Mesendoderm (in vitro differentiated cells): ENCODE data around the gene CLCN1.
"Not testable (repeated sequence)": the region's sequence is repeated elsewhere in the genome, so short reads cannot be mapped to it uniquely, and the experiment has no call there.

Experiments used
- DNase-seq: peaks from one replicate; pipeline ENCODE4 v3.0.0; 2013
- H2AK5ac ChIP-seq: 2 replicates; pipeline ENCODE4 v1.6.1; 2013; ENCODE audit warnings: low read length, inconsistent platforms
- H2BK120ac ChIP-seq: 2 replicates; pipeline ENCODE4 v1.6.1; 2013; ENCODE audit warnings: low read depth, mild to moderate bottlenecking, low read length, moderate library complexity, mixed read lengths
- H2BK15ac ChIP-seq: replicated peaks from 2 replicates; pipeline ENCODE4 v1.6.1; 2013; ENCODE audit warnings: low read depth, mild to moderate bottlenecking, moderate library complexity
- H2BK5ac ChIP-seq: 2 replicates; pipeline ENCODE4 v1.6.1; 2013; ENCODE audit warnings: low read length, inconsistent platforms
- H3K18ac ChIP-seq: 2 replicates; pipeline ENCODE4 v1.6.1; 2013; ENCODE audit warnings: mild to moderate bottlenecking, low read length, mixed read lengths
- H3K23ac ChIP-seq: one replicate; pipeline ENCODE4 v1.6.1; 2013; ENCODE audit warnings: low read length
- H3K27ac ChIP-seq: 2 replicates; pipeline ENCODE4 v1.5.1; 2013; ENCODE audit warnings: low read depth, mild to moderate bottlenecking, inconsistent platforms, low read length, moderate library complexity
- H3K27me3 ChIP-seq: 2 replicates; pipeline ENCODE4 v1.6.1; 2013; ENCODE audit warnings: low read length, control low read depth, mild to moderate bottlenecking, inconsistent platforms; ENCODE audit not compliant: insufficient read depth, poor library complexity
- H3K36me3 ChIP-seq: 2 replicates; pipeline ENCODE4 v1.6.1; 2013; ENCODE audit warnings: low read length, inconsistent platforms; ENCODE audit not compliant: control insufficient read depth, insufficient read depth
- H3K4ac ChIP-seq: one replicate; pipeline ENCODE4 v1.6.1; 2013; ENCODE audit warnings: low read depth, mild to moderate bottlenecking, low read length, moderate library complexity
- H3K4me1 ChIP-seq: 2 replicates; pipeline ENCODE4 v1.6.1; 2013; ENCODE audit warnings: low read depth, low read length, inconsistent platforms; ENCODE audit not compliant: control insufficient read depth
- H3K4me2 ChIP-seq: 2 replicates; pipeline ENCODE4 v1.6.1; 2013; ENCODE audit warnings: low read length
- H3K4me3 ChIP-seq: 2 replicates; pipeline ENCODE4 v1.5.1; 2013; ENCODE audit warnings: mild to moderate bottlenecking, low read length
- H3K56ac ChIP-seq: one replicate; pipeline ENCODE4 v1.6.1; 2013; ENCODE audit warnings: low read length
- H3K79me1 ChIP-seq: 2 replicates; pipeline ENCODE4 v1.6.1; 2013; ENCODE audit warnings: low read length, inconsistent platforms
- H3K79me2 ChIP-seq: 2 replicates; pipeline ENCODE4 v1.6.1; 2013; ENCODE audit warnings: mild to moderate bottlenecking, low read length; ENCODE audit not compliant: control insufficient read depth, insufficient read depth
- H3K9ac ChIP-seq: 2 replicates; pipeline ENCODE4 v1.6.1; 2013; ENCODE audit warnings: low read length, inconsistent platforms
- H4K5ac ChIP-seq: one replicate; pipeline ENCODE4 v1.6.1; 2013; ENCODE audit warnings: low read length
- H4K8ac ChIP-seq: one replicate; pipeline ENCODE4 v1.6.1; 2013; ENCODE audit warnings: low read depth, mild to moderate bottlenecking, control low read depth, low read length, moderate library complexity
- WGBS: extraction: QIAGEN DNeasy Blood & Tissue Kit; methylation state at CpG from one replicate; pipeline ENCODE4 v1.1.7; 2013; ENCODE audit warnings: low lambda C conversion rate, missing lambda C conversion rate; ENCODE audit not compliant: insufficient coverage; ENCODE audit errors: extremely low coverage; 5-methylcytosine and 5-hydroxymethylcytosine counted together

CLCN1 gene

DNA sequence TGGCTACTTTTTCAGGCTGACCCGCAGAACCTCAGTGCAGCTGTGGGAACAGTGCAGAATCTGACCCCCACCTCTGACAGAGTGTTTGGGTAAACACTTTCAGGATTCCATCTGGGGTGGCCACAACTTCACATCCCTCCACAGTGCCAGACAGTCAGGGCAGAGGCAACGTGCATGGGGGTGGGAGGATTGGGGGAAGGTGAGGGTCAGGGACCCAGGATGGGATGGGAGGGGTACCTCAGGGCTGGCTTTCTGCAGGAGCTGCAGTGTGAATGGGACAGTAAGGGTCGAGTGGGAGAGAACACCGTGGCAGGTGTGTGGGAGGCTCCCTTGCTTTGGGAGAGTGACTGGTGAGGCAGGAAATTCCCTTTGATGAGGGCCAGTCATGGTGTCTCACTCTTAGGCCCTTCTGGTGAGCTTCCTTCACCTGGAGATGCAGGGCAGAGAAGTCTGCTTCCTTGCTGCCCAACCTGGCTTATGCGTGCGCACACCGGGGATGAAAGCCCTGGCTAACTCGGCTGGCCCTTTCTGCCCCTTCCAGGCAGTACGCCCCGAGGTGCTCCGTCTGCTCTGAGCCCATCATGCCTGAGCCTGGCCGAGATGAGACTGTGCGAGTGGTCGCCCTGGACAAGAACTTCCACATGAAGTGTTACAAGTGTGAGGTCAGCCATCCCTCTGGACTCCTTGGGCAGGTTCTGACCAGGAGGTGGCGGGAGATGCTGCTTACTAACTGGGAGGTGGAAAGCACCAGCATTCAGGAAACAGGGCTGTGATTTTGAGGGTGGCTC lies 73.6 kb downstream of the CLCN1 start:
- Histone ChIP-seq H3K4ac (no peak overlapping the region), H2BK120ac (no peak overlapping the region), H3K27ac (no peak overlapping the region), H2AK5ac (no peak overlapping the region), H3K36me3 (peaks cover 35% of the 10 kb centered on the region), H3K4me1 (peaks cover 2% of the 10 kb centered on the region), H3K9ac (no peak overlapping the region), H2BK15ac (no peak overlapping the region), H3K4me2 (no peak overlapping the region), H3K27me3 (no peaks in the 10 kb centered on the region), H3K23ac (no peak overlapping the region), H3K79me1 (peaks cover 19% of the 10 kb centered on the region), H3K79me2 (peaks cover 26% of the 10 kb centered on the region), H3K18ac (no peak overlapping the region), H3K4me3 (no peak overlapping the region), H3K56ac (no peak overlapping the region), H2BK5ac (no peak overlapping the region), H4K8ac (no peak overlapping the region), H4K5ac (no peak overlapping the region)
- no CpG with 5 or more reads among the region's 15 CpGs for WGBS
- no peak for DNase-seq

DNA sequence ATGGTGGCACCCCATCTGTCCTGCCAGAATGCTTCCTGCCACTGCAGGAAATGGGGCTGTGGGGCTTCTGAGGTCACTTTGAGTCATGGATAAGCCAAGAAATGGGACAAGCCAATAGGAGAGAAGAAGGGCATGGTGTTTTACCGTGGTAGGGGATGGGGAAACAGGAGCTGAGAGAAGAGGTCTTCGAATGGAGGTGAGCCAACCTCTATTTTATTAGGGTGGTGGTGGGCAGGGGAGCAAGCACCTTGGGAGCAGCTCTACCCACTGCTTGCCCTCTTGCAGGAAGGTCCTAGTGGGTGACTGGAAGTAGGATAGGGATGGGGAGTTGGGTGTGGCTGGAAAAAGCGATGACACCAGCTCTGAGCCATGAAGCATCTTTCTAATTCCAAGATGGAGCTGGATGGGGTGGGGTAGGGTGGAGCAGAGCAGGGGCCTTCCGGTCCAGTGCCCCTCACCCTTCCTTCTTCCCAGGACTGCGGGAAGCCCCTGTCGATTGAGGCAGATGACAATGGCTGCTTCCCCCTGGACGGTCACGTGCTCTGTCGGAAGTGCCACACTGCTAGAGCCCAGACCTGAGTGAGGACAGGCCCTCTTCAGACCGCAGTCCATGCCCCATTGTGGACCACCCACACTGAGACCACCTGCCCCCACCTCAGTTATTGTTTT lies 74.3 kb downstream of the CLCN1 start:
- no peaks in the 10 kb centered on the region for H3K27me3 ChIP-seq
- no peak overlapping the region for H3K9ac ChIP-seq
- H2BK5ac ChIP-seq = no peak overlapping the region
- no peak overlapping the region for H3K23ac ChIP-seq
- no peak overlapping the region for H2AK5ac ChIP-seq
- no CpG with 5 or more reads among the region's 10 CpGs for WGBS
- no peak overlapping the region for H2BK120ac ChIP-seq
- no peak overlapping the region for H3K18ac ChIP-seq
- H4K8ac ChIP-seq = no peak overlapping the region
- H3K4me3 ChIP-seq = no peak overlapping the region
- no peak overlapping the region for H3K27ac ChIP-seq
- H3K36me3 ChIP-seq = peaks cover 37% of the 10 kb centered on the region
- no peak overlapping the region for H3K4me2 ChIP-seq
- no peak overlapping the region for H3K56ac ChIP-seq
- no peak for DNase-seq
- H3K4ac ChIP-seq = no peak overlapping the region
- peaks cover 1% of the 10 kb centered on the region for H3K4me1 ChIP-seq
- H3K79me2 ChIP-seq = peaks cover 19% of the 10 kb centered on the region
- H3K79me1 ChIP-seq = peaks cover 12% of the 10 kb centered on the region
- H4K5ac ChIP-seq = no peak overlapping the region
- H2BK15ac ChIP-seq = no peak overlapping the region

DNA sequence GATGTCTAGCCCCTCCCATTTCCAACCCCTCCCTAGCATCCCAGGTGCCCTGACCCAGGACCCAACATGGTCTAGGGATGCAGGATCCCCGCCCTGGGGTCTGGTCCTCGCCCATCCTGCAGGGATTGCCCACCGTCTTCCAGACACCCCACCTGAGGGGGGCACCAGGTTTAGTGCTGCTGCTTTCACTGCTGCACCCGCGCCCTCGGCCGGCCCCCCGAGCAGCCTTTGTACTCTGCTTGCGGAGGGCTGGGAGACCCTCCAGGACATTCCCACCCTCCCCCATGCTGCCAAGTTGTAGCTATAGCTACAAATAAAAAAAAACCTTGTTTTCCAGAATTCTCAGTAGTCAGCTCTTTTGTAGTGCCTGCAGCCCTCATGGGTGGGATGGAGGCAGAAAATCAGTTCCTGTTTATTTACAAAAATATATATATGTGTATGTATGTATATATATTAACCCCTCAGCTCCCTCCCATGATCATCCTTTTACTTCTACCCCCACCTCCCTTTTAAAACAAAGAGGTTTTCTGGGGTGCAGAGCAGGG lies 74.9 kb downstream of the CLCN1 start:
- no peak overlapping the region for H3K56ac ChIP-seq
- H2BK15ac ChIP-seq = no peak overlapping the region
- H3K79me2 ChIP-seq = peaks cover 14% of the 10 kb centered on the region
- H2AK5ac ChIP-seq = no peak overlapping the region
- no peak overlapping the region for H3K27ac ChIP-seq
- WGBS = no CpG with 5 or more reads among the region's 9 CpGs
- no peak overlapping the region for H3K4ac ChIP-seq
- no peak overlapping the region for H3K23ac ChIP-seq
- peaks cover 9% of the 10 kb centered on the region for H3K79me1 ChIP-seq
- no peak overlapping the region for H4K8ac ChIP-seq
- peaks cover 41% of the 10 kb centered on the region for H3K36me3 ChIP-seq
- DNase-seq = no peak
- H3K4me1 ChIP-seq = no peaks in the 10 kb centered on the region
- no peak overlapping the region for H3K4me3 ChIP-seq
- H2BK120ac ChIP-seq = no peak overlapping the region
- H3K18ac ChIP-seq = no peak overlapping the region
- no peak overlapping the region for H3K4me2 ChIP-seq
- no peak overlapping the region for H4K5ac ChIP-seq
- H3K27me3 ChIP-seq = no peaks in the 10 kb centered on the region
- no peak overlapping the region for H3K9ac ChIP-seq
- H2BK5ac ChIP-seq = no peak overlapping the region

DNA sequence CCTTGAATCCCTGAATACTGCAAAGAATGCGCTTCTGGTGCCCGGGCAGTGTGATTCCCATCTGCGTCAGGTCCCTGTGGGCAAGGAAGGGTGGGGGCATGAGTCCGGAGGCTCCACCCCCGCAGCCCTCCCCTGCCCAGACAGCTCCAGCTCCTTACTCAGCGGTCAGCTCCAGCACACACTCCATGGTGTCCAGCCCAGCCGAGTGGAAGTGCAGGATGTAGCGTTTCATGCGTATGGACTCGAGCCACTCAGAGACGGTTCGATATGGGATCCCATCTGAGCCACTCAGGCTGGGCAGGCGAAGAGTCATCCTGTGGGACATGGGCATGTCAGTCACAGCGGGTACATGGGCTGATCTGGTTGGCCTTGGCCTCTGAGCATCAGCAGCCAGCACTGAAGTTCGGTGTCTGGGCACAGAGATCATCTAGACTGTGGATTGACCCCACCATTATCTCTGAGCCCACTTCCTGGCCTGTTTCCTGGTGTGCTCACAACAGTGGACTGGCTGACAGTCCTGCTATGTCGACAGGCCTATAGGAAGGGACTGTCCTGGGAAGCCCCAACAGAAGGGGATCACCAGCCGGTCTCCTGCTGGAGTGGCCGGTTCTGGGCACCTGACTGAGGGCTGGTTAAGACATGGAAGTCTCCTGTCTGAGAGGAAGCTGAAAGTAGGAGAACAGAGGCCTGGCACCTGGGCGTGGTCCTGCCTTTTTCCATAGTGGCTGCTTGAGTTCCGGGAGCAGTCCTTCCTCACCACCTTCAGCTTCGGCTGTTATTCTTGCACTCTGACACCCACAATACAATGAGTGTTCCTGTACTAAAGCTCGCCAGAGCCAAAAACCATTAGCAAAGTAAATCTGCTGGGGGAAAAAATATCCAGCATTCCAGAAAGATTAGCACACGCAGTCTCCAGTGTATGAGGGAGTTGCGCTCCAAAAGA lies 75.8 kb downstream of the CLCN1 start:
- H3K27me3 ChIP-seq = no peaks in the 10 kb centered on the region

DNA sequence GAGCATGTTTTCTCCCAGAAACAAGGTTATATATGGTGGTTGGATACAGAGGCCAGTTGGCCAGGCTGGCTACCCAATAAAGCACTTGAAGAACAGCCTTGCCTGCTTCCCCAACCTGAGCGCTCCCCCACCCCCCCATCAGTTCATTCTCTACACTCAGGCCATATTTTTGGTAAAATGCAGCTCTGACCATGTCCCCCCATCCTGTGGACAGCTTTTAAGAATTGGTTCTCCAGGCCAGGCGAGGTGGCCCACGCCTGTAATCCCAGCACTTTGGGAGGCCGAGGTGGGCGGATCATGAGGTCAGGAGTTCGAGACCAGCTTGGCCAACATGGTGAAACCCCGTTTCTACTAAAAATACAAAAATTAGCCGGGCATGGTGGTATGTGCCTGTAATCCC lies 76.5 kb downstream of the CLCN1 start:
- DNase-seq, H3K4ac ChIP-seq, H2AK5ac ChIP-seq, H3K4me1 ChIP-seq, H2BK120ac ChIP-seq, H4K5ac ChIP-seq, H2BK15ac ChIP-seq, H3K18ac ChIP-seq, H3K27ac ChIP-seq, H2BK5ac ChIP-seq, H3K9ac ChIP-seq, H3K23ac ChIP-seq, H3K4me2 ChIP-seq, H3K56ac ChIP-seq, H3K4me3 ChIP-seq, H4K8ac ChIP-seq, H3K79me1 ChIP-seq, H3K27me3 ChIP-seq, H3K79me2 ChIP-seq: not testable (repeated sequence)
- peaks cover 46% of the 10 kb centered on the region for H3K36me3 ChIP-seq
- WGBS = no CpG with 5 or more reads among the region's 8 CpGs

More for the DNA sequence above, 75.8 kb downstream of the CLCN1 start:
- no peak overlapping the region for H3K4me2 ChIP-seq
- no CpG with 5 or more reads among the region's 24 CpGs for WGBS
- H3K27ac ChIP-seq = no peak overlapping the region
- H2BK5ac ChIP-seq = no peak overlapping the region
- H2BK120ac ChIP-seq = no peak overlapping the region
- no peak overlapping the region for H3K56ac ChIP-seq
- DNase-seq = no peak
- H3K4me1 ChIP-seq = no peaks in the 10 kb centered on the region
- no peak overlapping the region for H3K4ac ChIP-seq
- no peak overlapping the region for H4K8ac ChIP-seq
- H3K79me1 ChIP-seq = peaks cover 3% of the 10 kb centered on the region
- no peak overlapping the region for H4K5ac ChIP-seq
- no peak overlapping the region for H2AK5ac ChIP-seq
- no peak overlapping the region for H3K18ac ChIP-seq
- H3K36me3 ChIP-seq = peaks cover 43% of the 10 kb centered on the region
- H3K9ac ChIP-seq = no peak overlapping the region
- no peak overlapping the region for H2BK15ac ChIP-seq
- no peak overlapping the region for H3K23ac ChIP-seq
- H3K79me2 ChIP-seq = peaks cover 8% of the 10 kb centered on the region
- no peak overlapping the region for H3K4me3 ChIP-seq
